ENCODE measurements around the gene CRISPLD2.
"Not testable (repeated sequence)": the region's sequence is repeated elsewhere in the genome, so short reads cannot be mapped to it uniquely, and the experiment has no call there.

CRISPLD2 gene

DNA sequence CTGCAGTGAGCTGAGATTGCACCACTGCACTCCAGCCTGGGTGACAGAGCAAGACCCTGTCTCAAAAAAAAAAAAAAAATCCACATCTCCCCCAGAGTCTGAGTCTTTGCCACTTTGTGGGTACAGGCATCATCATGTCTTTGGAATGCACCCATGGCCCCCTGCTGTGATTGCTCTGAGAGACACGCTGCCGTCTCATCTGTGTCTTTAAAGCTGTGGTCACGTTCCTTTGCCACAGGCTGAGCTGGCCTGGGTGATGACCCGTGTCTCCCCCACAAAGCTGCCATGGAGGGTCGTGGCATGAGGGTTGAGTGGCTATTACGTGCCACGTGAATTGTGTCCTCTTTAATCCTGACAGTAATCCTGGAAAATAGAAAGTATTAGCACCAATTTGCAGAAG, 20.2 kb downstream of the CRISPLD2 start:
- no peak for DNase-seq (ENCODE audit: low read depth in 3 of 3)

DNA sequence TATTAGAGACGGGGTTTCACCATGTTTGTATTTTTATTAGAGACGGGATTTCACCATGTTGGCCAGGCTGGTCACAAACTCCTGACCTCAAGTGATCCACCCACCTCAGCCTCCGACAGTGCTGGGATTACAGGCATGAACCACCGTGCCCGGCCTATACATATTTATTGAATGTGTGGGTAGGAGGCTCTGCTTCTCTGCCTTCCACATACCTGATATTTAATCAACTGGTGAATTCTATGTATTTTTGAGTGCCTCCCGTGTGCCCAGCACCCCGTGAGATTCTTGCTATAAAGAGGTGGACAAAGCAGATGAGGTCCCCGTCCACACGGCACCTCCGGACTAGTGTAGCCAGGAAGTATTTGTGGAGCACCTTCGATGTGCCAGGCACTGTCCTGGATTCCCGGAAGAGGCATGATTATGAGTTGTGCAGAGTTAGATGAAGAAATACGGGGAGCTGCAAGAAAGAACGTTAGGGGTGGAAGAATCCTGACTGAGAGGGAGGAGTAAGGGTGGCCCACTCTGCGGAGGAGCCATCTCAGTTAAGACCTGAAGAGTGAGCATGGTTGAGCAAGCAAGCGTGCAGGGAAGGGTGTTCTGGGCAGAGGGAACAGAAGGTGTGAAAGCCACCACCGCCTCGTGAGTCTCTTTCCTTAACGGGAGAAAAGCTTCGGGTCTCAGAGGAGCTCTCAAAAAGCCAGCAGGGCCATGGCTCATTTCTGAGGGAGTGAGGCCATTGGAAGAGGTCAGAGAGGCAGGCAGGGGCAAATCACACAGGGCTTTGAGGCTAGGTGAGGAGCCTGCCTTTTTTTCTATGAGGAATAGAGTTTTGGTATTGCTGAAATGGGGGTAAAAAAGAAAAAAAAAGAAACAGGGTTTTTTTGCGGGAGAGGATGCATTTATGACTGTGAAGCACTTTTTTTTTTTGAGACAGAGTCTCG, 21.2 kb downstream of the CRISPLD2 start:
- DNase-seq (ENCODE audit: low read depth in 3 of 3), result no peak

DNA sequence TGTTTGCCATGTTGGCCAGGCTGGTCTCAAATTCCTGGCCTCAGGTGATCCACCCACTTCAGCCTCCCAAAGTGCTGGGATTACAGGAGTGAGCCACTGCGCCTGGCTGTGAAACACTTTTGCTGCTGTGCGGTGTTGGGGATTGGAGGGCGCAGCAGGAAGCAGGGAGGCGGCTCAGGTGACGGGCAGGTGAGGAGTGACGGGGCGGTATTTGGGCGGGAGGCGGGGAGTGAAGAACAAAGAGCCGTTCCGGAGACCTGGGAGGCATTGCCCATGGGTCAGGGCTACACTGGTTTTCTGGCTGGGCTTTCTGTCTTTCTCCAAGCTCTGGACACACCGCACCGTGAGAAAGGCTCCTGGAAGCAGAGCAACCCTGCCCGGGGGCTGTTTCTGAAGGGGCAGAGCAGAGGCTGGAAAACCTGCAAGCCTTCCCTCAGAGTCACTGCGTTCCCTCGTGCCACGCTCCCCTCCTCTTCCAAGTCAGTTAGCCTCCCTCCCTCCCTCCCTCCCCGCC, 22.1 kb downstream of the CRISPLD2 start:
- no peak for DNase-seq (ENCODE audit: low read depth in 3 of 3)

DNA sequence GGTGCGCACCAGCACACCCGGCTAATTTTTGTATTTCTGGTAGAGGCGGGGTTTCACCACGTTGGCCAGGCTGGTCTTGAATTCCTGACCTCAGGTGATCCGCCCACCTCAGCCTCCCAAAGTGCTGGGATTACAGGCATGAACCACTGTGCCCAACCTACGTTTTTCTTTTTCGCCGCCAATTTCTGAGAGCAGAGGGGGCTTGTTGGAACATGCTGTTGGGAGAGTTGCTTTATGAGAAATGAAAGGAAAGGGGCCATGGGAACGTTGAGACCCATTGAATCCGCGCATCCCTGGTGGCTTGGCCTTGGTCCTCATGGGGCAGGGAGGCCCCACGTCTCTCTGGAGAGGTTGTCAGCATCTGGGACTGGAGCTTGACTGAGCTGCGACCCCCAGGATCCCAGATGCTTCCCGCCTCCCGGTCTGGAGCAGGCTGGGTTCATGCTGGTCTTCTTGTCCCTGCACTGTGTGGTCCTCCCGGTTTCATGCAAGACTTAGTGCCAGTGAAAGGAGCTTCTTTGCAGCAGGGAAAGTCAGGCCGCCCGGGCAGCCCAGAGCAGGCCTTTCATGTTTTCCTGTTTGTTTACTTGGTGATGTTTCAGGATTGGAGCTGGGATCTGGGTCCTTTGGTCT, 22.8 kb downstream of the CRISPLD2 start:
- no peak for DNase-seq (ENCODE audit: low read depth in 3 of 3)

DNA sequence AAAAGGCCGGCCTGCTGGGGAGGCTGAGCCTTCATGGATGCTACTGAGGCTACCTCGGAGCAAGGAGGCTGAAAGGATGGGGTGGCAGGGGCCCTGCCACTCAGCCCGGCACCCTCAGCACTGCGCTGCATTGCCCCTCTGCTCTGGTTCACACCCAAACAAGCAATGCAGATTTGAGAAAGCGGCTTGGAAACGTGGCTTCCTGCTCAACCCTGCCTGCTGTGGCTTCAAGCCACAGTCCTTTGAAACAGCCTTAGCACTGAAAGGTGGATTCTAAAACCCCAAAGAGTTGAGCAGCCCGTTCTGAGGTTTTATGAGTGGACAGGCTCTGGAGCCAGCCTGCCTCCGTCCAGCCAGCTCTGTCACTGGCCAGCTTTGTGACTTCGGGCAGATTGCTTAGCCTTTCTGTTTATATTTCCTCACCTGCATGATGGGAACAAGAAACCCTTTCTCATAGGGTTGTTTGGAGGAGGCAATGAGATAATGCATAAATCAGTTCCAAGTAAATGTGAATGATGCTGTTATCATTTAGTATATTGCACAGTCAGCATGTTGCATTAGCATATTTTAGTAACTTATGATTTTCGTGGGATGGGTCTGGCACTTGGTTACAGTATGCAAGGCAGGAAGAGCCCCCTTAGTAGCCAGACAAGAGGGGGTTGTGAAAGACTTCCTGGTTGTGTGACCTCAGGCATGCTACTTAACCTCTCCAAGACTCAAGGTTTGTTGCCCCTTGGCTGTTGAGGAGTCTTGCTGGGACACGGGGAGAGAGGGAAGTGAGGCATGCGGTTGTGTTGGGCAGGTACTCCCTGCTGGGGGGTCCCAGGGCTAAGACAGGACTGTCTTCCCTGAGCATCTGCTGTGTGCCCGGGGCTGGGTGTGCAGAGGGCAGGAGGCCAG, 23.6 kb downstream of the CRISPLD2 start:
- DNase-seq (ENCODE audit: low read depth in 3 of 3), result no peak

DNA sequence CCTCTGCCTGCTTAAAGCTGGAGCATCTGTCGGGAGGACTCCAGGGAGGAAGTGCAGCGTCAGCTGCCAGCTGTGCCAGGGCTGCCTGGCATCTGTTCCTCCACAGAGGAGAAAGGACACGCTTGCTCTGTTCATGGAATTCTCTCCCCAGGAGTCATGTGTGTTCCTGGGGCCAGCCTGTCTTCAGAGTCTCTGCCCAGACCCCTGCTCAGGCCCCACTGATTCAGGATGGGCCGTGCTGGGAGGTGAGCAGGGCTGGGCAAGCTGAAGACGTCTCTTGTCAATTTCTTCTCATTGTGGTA, 24.2 kb downstream of the CRISPLD2 start:
- no peak for DNase-seq (ENCODE audit: low read depth in 3 of 3)

DNA sequence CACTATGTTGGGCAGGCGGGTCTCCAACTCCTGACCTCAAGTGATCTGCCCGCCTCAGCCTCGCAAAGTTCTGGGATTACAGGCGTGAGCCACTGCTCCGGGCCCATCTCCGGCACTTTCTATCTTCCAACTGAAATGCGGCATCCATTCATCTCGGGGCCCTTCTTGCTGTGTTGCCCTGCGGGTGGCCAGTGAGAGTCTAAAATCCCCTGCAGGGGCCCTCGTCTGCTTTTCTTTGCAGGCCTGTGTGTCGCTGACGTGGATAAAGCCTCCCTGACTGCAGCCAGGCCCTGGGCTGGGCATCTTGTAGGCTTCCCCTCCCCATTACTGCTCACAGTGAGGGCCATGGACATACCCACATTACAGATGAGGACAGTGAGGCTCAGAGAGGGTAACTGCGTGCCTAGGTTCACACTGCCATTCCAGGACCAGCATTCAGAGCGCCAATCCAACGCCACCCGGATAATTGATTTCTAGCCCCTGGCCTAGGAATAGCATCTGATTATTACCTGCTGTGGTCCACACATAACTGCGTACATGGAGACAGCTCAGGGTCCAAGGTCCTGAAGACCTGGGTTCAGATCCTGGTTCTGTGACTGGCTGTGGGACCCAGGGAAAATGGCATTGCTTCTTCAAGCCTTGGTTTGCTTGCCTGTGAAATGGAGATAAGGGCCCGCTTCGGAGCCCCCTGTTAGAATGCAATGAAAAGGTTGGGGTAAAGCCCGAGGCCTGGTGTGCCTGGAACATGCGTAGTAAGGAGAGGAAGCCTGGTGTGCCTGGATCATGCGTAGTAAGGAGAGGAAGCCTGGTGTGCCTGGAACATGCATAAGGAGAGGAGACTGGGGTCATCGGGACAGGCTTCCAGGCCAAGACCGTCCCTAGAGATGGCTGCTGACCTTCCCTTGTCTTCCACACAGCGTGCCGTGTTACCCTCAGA, 25.0 kb downstream of the CRISPLD2 start:
- DNase-seq (ENCODE audit: low read depth in 3 of 3), result no peak

DNA sequence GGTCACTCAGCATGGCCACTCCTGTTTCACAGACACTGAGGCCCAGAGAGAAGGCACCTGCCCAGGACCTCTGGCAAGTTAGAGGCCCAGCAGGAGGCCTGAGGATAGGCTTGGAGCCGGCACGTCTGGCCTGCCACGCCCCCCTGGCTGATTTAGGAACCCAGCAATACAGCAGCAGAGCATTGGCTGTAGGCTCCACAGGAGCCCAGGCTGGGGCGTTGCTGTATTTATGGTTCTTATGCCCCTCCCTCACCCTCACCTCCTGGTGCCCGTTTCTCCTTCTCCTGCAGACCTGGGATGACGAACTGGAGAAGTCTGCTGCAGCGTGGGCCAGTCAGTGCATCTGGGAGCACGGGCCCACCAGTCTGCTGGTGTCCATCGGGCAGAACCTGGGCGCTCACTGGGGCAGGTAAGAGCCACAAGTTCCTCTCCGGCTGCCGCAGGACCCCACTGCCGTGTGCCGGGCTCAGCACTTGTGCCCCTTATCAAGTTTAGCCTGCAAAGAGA, 25.8 kb downstream of the CRISPLD2 start:
- DNase-seq (ENCODE audit: low read depth in 3 of 3), result no peak

DNA sequence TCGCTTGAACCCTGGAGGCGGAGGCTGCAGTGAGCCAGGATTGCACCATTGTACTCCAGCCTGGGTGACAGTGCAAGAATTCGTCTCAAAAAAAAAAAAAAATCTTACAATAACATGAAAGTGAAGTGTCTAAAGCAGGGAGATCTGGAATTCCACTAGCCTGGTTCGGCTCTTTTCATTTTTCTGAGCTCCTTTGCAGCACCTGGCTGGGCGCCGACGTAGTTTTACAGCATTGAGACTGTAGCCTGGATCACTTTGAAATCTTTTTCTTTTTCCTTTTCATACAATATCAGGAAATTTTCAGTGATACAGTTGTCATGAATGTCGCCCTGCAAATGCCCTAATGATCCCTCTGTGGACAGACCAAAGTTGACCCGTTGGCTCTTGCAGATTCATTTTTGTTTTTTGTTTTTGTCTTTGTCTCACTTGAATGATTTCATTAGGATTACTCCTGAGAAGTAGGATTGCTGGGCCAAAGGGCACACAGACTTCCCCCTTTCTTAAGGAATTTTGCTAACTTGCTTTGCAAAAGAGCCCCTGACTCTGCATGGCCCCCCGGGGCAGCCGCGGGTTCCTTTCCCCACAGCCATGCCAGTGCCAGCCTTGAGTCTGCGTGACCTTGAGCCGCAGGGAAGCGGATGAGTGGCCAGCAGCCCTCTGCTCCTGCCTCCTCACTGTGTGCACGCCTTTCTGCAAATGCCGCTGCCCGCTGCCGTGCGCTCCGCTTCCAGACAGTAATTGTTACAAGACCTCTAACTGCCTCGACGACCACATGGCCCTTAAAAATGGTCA, 28.0 kb downstream of the CRISPLD2 start:
- DNase-seq (ENCODE audit: low read depth in 3 of 3), result no peak

DNA sequence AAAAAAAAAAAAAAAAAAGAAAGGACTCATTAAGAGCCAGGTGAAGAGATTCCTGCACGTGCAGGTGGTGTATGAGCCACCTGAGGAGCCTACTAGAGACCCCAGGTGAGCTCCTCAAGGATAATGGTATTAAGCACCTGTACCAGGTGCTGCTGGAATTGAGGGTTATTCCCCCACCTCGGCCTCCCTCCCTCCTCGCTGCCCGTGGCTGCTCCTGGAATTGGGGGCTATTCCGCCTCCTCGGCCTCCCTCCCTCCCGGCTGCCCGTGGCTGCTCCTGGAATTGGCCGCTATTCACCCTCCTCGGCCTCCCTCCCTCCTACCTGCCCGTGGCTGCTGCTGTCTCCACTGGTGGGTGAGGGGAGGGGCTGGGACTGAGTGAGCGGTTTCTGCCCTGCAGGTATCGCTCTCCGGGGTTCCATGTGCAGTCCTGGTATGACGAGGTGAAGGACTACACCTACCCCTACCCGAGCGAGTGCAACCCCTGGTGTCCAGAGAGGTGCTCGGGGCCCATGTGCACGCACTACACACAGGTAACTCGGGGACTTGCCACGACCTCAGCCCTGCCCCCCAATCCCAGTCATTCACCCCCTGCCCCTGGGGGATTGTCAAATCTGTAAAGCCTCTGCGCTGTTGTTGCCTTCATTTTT, 29.3 kb downstream of the CRISPLD2 start:
- DNase-seq (ENCODE audit: low read depth in 3 of 3), result no peak

DNA sequence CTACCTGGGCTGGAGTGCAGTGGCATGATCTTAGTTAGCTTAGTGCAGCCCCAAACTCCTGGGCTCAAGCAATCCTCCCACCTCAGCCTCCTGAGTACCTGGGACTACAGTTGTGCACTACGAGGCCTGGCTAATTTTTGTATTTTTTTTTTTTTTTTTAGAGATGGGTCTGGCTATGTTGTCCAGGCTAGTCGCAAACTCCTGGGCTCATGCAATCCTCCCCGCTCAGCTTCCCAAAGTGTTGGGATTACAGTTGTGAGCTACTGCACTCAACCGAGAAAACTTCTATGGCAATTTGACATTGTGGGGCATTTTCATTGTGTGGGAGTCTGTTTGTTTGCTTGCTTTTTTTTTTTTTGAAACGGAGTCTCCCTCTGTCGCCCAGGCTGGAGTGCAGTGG, 30.0 kb downstream of the CRISPLD2 start:
- no peak for DNase-seq (ENCODE audit: low read depth in 3 of 3)

DNA sequence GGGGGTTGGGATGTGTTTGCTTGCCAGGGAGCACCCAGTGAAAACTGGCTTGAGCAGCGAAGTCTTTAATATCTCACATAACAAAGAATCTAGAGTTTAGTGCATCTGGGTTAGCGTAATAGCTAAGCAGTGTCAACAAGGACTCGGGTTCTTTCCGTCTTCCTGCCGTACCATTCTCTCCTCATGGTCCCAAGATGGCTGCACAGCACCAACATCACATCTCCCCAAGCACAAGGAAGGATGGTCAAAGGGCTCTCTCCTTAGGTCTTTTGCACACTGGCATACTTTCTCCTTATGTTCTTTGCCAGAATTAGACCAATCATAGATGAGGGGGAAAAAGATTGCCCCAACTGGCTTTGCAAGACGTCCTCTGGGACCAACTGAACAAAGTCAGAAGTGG, 30.9 kb downstream of the CRISPLD2 start:
- DNase-seq (ENCODE audit: low read depth in 3 of 3), result no peak

DNA sequence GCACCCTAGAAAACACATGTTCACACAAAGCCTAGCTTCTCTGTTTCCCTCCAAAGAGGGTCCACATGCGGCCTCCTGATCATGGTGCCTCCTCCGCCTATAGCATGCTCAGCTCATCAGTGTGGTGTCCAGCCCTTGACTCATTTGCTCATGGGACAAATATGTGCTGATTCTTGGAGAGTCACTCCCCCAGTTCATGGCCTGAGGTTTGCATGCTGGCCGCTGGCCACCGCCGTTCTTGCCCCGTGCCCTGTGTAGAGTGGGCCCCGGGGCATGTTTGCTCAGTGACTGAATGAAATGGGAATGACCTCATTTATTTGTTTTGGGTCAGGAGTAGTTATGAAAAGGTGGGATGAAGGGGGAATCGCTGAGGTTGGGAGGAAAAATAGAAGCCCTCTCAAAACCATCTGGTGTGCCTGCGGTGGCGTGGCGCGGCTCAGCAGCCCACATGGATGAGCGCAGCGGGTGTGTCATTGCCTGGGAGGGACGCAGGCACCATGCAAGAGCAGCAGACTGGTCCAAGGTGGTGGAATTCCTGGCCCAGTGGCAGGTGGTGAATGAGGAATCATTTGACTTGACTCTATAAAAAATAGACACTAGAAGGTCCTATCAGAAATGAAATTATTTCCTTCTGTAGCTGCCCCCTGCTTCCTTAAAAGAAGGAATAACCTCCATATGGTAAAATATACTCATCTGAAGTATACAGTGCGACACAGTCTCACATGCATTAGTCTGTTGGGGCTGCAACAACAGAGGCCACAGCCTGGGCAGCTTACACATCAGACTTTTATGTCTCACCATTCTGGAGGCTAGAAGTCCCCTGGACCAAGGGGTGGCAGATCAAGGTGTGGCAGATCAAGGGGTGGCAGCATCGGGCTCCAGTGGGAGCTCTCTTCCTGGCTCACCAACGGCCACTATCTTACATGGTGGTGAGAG, 31.7 kb downstream of the CRISPLD2 start:
- DNase-seq (ENCODE audit: low read depth in 3 of 3), result no peak

DNA sequence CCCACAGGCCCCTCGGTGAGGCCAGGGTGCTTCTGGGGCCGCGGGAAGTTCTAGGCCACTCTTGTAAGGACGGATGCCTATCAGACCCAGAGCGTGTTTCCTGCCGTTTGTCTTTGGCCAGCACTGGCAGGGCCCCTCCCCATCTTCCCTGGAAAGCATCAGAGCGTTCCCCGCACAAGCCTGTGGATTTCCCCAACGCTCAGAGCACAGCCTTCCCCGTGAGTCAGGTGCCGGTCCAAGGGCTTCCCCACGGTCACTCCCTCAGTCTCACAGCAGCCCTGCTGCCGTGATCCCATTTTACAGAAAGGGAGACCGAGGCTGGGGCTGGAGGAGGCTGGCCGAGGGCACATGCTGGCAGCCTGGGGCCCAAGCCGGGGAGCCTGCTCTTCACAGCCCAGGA, 33.7 kb downstream of the CRISPLD2 start:
- no peak for DNase-seq (ENCODE audit: low read depth in 3 of 3)

DNA sequence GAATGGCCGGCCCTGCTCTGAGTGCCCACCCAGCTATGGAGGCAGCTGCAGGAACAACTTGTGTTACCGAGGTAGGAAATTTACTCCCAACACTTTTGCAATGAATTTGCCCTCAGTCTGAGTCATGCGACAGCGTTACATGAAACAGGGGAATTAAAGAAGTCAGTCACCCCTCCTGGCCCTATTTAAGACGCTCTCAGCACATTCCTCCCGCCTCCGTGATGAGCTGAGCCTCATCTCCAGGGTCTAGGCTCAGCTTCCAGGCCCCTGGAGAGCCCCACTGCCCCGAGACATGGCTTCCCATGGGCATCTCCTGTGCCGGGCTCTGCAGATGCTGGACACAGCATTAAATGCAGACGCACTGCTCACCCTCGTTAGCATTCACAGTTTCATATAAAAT, 35.0 kb downstream of the CRISPLD2 start:
- DNase-seq (ENCODE audit: low read depth in 3 of 3), result no peak

DNA sequence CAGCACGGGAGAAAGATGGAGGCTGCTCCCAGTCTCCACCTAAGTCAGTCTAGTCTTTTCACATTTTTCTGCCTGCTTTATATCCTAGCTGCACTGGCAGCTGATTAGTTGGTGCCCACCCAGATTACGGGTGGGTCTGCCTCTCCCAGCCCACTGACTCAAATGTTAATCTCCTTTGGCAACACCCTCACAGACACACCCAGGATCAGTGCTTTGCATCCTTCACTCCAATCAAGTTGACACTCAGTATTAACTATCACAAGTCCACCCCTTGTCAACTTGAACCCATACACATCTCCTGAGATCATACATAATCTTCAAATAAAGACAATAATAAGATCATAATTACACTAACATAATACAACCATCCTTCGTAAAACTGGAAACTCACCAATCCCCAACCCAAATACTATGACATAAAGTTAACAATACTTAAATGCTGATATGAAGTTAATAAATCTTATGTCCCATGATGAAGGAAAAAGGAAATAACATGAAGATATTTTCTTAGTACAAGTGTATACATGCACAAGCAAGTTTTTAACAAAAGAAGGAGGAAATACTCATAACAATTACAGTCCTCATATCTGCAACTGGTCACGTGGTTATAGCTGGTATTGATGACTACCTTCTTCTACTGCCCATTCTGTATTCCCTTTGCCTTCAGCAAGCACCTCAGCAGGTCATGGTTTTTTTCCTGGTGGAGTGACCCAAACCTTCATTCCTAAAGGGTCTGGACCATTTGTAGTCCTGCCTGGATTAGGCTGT, 35.8 kb downstream of the CRISPLD2 start:
- DNase-seq (ENCODE audit: low read depth in 3 of 3), result not testable (repeated sequence)

DNA sequence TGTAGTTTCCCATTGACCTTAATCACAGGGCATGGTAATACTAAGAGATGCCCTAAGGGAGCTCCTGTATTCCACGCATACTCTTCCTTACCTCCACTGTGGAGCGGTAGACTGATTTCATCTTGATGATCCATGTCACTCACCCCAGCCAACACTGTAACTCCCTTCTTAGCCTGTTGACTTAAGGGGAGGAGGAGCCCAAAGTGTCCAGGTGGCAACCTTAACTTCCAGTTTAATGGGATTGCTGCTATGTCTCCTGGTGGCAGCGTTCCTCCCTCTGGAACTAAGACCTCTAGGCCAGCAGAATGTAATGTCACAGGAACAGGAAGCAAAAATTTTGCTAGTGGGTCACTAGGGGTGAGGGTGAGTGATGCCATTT, 36.4 kb downstream of the CRISPLD2 start:
- not testable (repeated sequence) for DNase-seq (ENCODE audit: low read depth in 3 of 3)

DNA sequence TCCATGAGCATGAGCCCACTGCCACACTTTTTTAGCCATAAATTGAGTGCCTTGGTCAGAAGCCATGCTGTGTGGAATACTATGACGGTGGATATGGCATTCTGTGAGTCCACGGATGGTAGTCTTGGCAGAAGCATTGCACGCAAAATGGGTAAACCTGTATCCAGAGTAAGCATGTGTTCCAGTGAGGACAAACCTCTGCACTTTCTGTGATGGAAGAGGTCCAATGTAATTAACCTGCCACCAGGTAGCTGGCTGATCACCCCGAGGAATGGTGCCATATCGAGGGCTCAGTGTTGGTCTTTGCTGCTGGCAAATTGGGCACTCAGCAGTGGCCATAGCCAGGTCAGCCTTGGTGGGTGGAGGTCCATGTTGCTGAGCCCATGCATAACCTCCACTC, 37.0 kb downstream of the CRISPLD2 start:
- DNase-seq (ENCODE audit: low read depth in 3 of 3), result not testable (repeated sequence)
